ENCODE data around the gene POC1A. TPM values are rescaled to one million over a fixed set of nuclear protein-coding genes. Genes with fewer than 3 reads are reported as not detected.

Gene POC1A
- total RNA-seq, 2 experiments from 2014 or later = 0.22 to 0.39 TPM

DNA sequence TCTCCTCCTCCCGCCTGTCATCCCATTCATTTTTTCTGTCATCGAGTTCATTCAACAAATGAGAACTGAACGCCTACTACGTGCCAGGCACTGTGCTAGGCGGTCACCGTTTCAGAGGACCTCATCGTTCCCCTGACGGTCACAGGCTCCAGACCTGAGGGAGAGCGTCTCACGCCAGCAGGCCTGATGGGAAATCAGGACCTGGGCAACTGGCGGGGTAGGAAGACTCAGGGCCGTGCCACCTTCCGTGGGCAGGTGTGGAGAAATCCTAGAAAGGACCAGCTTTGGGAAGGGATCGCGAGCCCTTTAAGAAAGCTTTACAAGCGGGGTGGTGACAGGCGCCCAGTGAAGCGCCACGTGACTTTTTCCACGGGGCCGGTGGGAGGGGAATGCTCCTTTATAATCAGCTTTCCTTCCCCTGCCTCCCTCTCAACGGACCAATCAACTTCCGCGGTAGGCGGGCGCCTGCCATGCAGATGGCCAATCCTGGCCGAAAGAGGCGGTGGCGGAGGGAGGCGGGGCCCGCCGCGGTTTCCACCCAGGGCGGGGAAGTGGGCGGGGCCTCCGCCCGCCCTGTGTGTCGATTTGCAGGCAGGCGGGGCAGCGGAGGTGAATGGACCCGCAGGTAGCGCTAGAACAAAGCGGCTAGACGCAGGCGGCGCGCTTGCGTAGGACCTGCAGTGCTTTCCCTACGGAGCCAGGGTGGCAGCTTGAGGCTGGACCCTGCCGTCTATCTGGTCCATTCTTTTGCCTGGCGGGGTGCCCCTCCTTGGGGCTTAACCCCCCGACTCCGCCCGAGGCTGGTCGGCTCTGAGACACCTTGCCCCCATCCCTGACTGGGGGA lies 97.0 kb downstream of the POC1A start:
- intact Hi-C loops (cut with DNase I, micrococcal nuclease) = loop anchor here (1.0 to 5.0 kb wide), 6 partner anchors 60 to 480 kb away; partner anchors contain the start of genes POC1A (in 2 of the 2), ALAS1 (in 1 of the 2), PARP3 (in 1 of the 2) and TEX264 (in 1 of the 2)
- Mint-ChIP-seq H3K36me3 (ENCODE audit: low read depth) (peaks cover 32% of the 10 kb centered on the region), H3K9me3 (no peaks in the 10 kb centered on the region), H3K4me1 (ENCODE audit: low read depth) (peaks cover 38% of the 10 kb centered on the region), H3K27ac (peak overlapping the region; percentile 98), H3K4me3 (peak overlapping the region; percentile 94), H3K27me3 (no peaks in the 10 kb centered on the region)
- CTCF ChIA-PET = interaction anchor here (0.6 to 2.1 kb wide), 7 partner anchors 21 to 115 kb away, joined by 3 to 16 read pairs (median 6); partner anchors contain the start of genes ABHD14B, ACY1, PARP3 and RPL29
- Histone ChIP-seq H3K27ac (ENCODE audit: low read depth in 1 of 2, low read length in 2 of 2) (peak overlapping the region; percentile 76 to 88), H3K27me3 (ENCODE audit: control insufficient read depth in 1 of 2, insufficient read depth in 2 of 2, low read length in 2 of 2) (no peaks in the 10 kb centered on the region), H3K9me3 (ENCODE audit: control insufficient read depth in 1 of 2, insufficient read depth in 1 of 2, low read length in 2 of 2) (no peaks in the 10 kb centered on the region), H3K4me3 (ENCODE audit: low read length) (peak overlapping the region; percentile 68), H3K4me1 (ENCODE audit: insufficient read depth, low read length) (peaks cover 45% of the 10 kb centered on the region), H3K36me3 (ENCODE audit: insufficient read depth, low read length) (no peaks in the 10 kb centered on the region)
- ATAC-seq (ENCODE audit: poor library complexity) = peak; percentile 83
- DNase-seq = peak; percentile 99 to 100 (median 99)
- TF ChIP-seq, protein P1, sequence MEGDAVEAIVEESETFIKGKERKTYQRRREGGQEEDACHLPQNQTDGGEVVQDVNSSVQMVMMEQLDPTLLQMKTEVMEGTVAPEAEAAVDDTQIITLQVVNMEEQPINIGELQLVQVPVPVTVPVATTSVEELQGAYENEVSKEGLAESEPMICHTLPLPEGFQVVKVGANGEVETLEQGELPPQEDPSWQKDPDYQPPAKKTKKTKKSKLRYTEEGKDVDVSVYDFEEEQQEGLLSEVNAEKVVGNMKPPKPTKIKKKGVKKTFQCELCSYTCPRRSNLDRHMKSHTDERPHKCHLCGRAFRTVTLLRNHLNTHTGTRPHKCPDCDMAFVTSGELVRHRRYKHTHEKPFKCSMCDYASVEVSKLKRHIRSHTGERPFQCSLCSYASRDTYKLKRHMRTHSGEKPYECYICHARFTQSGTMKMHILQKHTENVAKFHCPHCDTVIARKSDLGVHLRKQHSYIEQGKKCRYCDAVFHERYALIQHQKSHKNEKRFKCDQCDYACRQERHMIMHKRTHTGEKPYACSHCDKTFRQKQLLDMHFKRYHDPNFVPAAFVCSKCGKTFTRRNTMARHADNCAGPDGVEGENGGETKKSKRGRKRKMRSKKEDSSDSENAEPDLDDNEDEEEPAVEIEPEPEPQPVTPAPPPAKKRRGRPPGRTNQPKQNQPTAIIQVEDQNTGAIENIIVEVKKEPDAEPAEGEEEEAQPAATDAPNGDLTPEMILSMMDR (IDR thresholded peaks at IDR 0.05) = no peak
- POLR2A ChIA-PET = interaction anchor here (0.6 to 3.4 kb wide), 21 partner anchors 10 to 1719 kb away, joined by 3 to 35 read pairs (median 4); partner anchors contain the start of genes ABHD14A, ABHD14B, ACY1 and ALAS1

DNA sequence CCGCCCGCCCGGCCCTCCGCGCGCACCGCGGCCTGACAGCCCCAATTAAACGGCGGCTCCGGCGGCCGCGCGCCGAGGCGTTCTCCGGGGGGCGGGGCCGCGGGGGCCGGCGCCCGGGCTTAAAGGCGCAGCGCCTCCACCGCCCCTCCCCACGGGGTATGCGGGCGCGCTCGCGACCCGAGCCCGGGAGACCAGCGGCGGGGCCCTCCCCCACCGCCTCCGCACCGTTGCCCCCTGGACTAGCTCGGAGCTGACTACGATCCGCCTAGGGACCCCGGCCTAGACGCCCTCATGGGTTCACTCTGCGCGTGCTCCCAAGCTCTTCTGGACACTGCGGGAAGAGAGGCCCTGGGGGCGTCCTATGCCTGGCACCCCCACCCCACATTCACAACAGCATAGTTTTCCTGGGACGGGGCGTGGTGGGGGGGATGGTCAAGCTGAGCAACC lies 97.7 kb downstream of the POC1A start, which contains the start of gene DUSP7:
DUSP7 (minus strand) TSS at position 51 of the 447 bp plus-strand sequence. CDS start 205 bp downstream, outside the sequence.
- H3K4me3 Mint-ChIP-seq = peak within 1 kb of the TSS; percentile 94
- H3K4me1 ChIP-seq (ENCODE audit: insufficient read depth, low read length) = peaks cover 51% of the 10 kb centered on the region
- peak; percentile 19 for ATAC-seq (ENCODE audit: poor library complexity)
- H3K27me3 Mint-ChIP-seq = no peaks in the 10 kb centered on the region
- no peaks in the 10 kb centered on the region for H3K27me3 ChIP-seq (ENCODE audit: control insufficient read depth in 1 of 2, insufficient read depth in 2 of 2, low read length in 2 of 2)
- peaks cover 44% of the 10 kb centered on the region for H3K4me1 Mint-ChIP-seq (ENCODE audit: low read depth)
- POLR2A ChIA-PET = interaction anchor here (0.8 to 3.4 kb wide), 25 partner anchors 10 to 1719 kb away, joined by 3 to 35 read pairs (median 4); partner anchors contain the start of genes ABHD14A, ABHD14B, ACY1 and ALAS1
- intact Hi-C loops (cut with DNase I, micrococcal nuclease) = loop anchor here (2.0 to 5.0 kb wide), 5 partner anchors 60 to 481 kb away; partner anchors contain the start of genes ALAS1 (in 1 of the 2), PARP3 (in 1 of the 2), TEX264 (in 1 of the 2) and UQCC5 (in 1 of the 2)
- H3K36me3 Mint-ChIP-seq (ENCODE audit: low read depth) = peaks cover 38% of the 10 kb centered on the region
- H3K9me3 Mint-ChIP-seq = no peaks in the 10 kb centered on the region
- H3K27ac Mint-ChIP-seq = peak within 1 kb of the TSS; percentile 98
- peak within 1 kb of the TSS; percentile 76 to 88 for H3K27ac ChIP-seq (ENCODE audit: low read depth in 1 of 2, low read length in 2 of 2)
- peak; percentile 41 to 88 (median 64) for DNase-seq
- peak within 1 kb of the TSS; percentile 97 for H3K4me3 ChIP-seq (ENCODE audit: low read length)
- H3K9me3 ChIP-seq (ENCODE audit: control insufficient read depth in 1 of 2, insufficient read depth in 1 of 2, low read length in 2 of 2) = no peaks in the 10 kb centered on the region
- H3K36me3 ChIP-seq (ENCODE audit: insufficient read depth, low read length) = peaks cover 5% of the 10 kb centered on the region
- CTCF ChIA-PET = interaction anchor here (0.9 to 2.1 kb wide), 12 partner anchors 54 to 115 kb away, joined by 3 to 16 read pairs (median 5); partner anchors contain the start of genes ABHD14B, ACY1, PARP3 and POC1A
- TF ChIP-seq, protein P1 (IDR thresholded peaks at IDR 0.05) = no peak

Data from CD4-positive, alpha-beta T cell (primary cell).